ENCODE results near the gene YWHAH.
"Not testable (repeated sequence)": the region's sequence is repeated elsewhere in the genome, so short reads cannot be mapped to it uniquely, and the experiment has no call there.

The YWHAH gene

DNA sequence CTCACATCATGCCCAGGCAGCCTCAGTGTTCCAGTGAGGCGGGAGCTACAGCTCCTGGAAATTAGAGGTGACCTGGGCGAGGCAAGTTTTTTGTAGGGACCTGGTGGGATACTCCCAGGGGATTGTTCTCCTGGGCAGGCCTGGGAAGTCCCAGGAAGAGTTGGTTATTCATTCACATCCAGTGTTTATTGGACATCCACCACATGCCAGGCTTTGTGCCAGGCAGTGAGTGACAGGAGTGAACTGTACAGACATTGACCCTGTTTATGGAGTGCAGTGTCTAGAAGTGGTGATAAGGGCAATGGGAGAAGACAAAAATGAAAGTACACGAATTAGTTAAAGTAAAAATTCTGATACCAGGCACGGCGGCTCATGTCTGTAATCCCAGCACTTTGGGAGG, 29.4 kb downstream of the YWHAH start:
- DNase-seq (ENCODE audit: extremely low read depth, insufficient read length) = no peak
- H3K4me3 ChIP-seq (replicated peaks; ENCODE audit: low read depth, low read length) = no peak overlapping the region
- no peaks in the 10 kb centered on the region for H3K36me3 ChIP-seq (ENCODE audit: control insufficient read depth, insufficient read depth, low read length)
- TF ChIP-seq CTCF (IDR thresholded peaks at IDR 0.05; ENCODE audit: insufficient read depth, low read length, poor library complexity, severe bottlenecking) = no peak
- no peaks in the 10 kb centered on the region for H3K27me3 ChIP-seq (replicated peaks; ENCODE audit: control insufficient read depth, insufficient read depth, low read length)

- DNase-seq (ENCODE audit: extremely low read depth, insufficient read length) = peak; percentile 29
- TF ChIP-seq CTCF (IDR thresholded peaks at IDR 0.05; ENCODE audit: insufficient read depth, low read length, poor library complexity, severe bottlenecking) = peak; percentile 80
- no peaks in the 10 kb centered on the region for H3K36me3 ChIP-seq (ENCODE audit: control insufficient read depth, insufficient read depth, low read length)
- no peak overlapping the region for H3K4me3 ChIP-seq (replicated peaks; ENCODE audit: low read depth, low read length)
- no peaks in the 10 kb centered on the region for H3K27me3 ChIP-seq (replicated peaks; ENCODE audit: control insufficient read depth, insufficient read depth, low read length)
These were observed 33.0 kb downstream of the YWHAH start for GRCh38 chr22:31977141-31977841.

GRCh38 chr22:31977939-31978338, 33.6 kb downstream of the YWHAH start:
- DNase-seq (ENCODE audit: extremely low read depth, insufficient read length) = no peak
- no peak for TF ChIP-seq CTCF (IDR thresholded peaks at IDR 0.05; ENCODE audit: insufficient read depth, low read length, poor library complexity, severe bottlenecking)
- Histone ChIP-seq H3K27me3 (replicated peaks; ENCODE audit: control insufficient read depth, insufficient read depth, low read length) (no peaks in the 10 kb centered on the region), H3K4me3 (replicated peaks; ENCODE audit: low read depth, low read length) (no peak overlapping the region), H3K36me3 (ENCODE audit: control insufficient read depth, insufficient read depth, low read length) (no peaks in the 10 kb centered on the region)

DNA sequence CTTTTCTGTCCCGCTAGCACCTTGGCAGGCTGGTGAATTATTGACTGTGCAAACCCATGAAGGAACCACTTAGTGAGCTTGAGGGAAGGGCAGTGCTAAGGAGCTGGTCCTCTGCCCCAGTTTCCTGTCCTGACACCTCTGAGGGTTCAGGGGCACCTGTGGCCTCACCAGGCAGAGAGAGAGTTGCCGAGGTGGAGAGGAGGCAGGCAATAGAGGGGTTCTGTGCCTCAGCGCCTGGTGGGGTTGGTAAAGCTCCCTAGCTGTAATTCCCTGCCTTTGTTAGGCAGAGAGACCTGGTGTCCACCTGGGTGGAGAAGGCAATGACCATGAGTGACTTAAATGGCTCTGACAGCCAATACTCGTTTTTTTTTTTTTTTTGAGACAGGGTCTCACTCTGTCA, 36.3 kb downstream of the YWHAH start:
- DNase-seq (ENCODE audit: extremely low read depth, insufficient read length) = no peak
- Histone ChIP-seq H3K4me3 (replicated peaks; ENCODE audit: low read depth, low read length) (no peak overlapping the region), H3K27me3 (replicated peaks; ENCODE audit: control insufficient read depth, insufficient read depth, low read length) (no peaks in the 10 kb centered on the region), H3K36me3 (ENCODE audit: control insufficient read depth, insufficient read depth, low read length) (no peaks in the 10 kb centered on the region)
- TF ChIP-seq CTCF (IDR thresholded peaks at IDR 0.05; ENCODE audit: insufficient read depth, low read length, poor library complexity, severe bottlenecking) = no peak

DNA sequence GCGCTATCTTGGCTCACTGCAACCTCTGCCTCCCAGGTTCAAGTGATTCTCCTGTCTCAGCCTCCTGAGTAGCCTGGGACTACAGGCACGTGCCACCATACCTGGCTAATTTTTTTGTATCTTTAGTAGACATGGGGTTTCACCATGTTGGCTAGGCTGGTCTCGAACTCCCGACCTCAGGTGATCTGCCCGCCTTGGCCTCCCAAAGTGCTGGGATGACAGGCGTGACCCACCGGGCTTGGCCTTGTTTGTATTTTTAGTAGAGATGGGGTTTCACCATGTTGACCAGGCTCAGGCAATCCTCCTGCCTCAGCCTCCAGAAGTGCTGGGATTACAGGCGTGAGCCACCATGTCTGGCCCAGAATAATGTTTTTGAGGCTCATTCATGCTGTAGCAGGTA, 37.6 kb downstream of the YWHAH start:
- DNase-seq (ENCODE audit: extremely low read depth, insufficient read length); H3K27me3 ChIP-seq (replicated peaks; ENCODE audit: control insufficient read depth, insufficient read depth, low read length); H3K4me3 ChIP-seq (replicated peaks; ENCODE audit: low read depth, low read length); H3K36me3 ChIP-seq (ENCODE audit: control insufficient read depth, insufficient read depth, low read length): not testable (repeated sequence)

DNA sequence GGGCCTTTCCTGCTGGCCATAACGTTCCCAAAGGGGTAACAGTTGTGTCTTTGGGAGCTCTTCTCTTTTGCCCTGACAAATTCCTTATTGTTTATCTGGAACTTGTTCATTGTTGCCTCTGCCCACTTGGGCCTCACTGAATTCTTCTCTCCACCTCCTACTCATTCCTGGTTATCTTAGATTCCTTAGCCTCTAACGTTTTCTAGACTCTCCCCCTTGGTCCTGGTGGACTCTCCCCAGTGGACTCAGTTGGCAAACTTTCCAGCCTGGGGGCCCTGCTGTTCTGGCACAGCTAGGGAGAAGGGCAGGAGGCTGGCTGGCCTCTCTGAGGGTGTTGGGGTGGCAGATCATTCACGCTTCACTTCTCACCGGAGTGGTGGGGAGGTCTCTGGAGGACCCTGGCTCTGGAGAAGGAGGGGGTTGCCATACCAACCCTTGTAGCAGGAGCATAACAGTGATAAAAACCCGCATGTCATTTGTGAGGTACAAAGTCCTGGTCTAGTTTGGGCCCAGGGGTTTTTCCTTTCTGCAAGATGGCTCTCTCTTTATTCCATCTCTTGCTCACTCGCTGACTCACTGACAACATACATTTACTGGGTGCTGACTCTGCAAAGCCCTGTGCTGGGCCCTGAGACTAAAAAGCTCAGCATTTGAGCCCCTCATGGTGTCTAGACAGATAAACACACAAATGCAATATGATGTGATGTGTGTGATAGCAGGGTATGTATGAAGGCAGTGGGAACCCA, 39.7 kb downstream of the YWHAH start:
- Histone ChIP-seq H3K27me3 (replicated peaks; ENCODE audit: control insufficient read depth, insufficient read depth, low read length) (no peaks in the 10 kb centered on the region), H3K36me3 (ENCODE audit: control insufficient read depth, insufficient read depth, low read length) (no peaks in the 10 kb centered on the region), H3K4me3 (replicated peaks; ENCODE audit: low read depth, low read length) (no peak overlapping the region)
- no peak for TF ChIP-seq CTCF (IDR thresholded peaks at IDR 0.05; ENCODE audit: insufficient read depth, low read length, poor library complexity, severe bottlenecking)
- no peak for DNase-seq (ENCODE audit: extremely low read depth, insufficient read length)

All from GM06990 (cell line).